Measurements from ENCODE around the gene PTPRM. TPM values are rescaled to one million over a fixed set of nuclear protein-coding genes. Genes with fewer than 3 reads are reported as not detected.

Gene PTPRM
- total RNA-seq, 1 experiment from 2014 or later, result 1.6 TPM

DNA sequence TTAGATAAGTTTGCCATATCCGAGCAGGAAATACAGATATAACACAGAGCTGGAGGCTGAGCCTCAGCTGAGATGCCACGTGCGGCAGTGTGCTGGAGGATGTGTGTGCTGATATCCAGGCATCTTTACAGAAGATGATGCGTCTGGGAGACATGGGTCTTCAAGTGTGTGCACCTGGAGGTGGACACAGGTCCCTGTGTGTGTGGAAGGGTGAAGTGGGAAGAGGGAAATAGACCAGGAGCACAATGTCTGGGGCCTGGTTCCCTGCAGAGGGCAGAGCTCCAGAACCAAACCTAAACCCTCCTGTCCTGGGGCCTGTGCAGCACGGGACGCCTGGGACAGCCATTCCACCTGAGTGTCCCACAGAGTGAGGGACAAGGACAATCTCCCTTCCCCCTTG, 861.8 kb downstream of the PTPRM start:
- TF ChIP-seq TCF7L2 (IDR thresholded peaks at IDR 0.05; ENCODE audit: low read depth, low read length) (no peak), SIN3A (IDR thresholded peaks at IDR 0.05; ENCODE audit: borderline replicate concordance, insufficient read depth, low read depth, low read length) (no peak), POLR2AphosphoS5 (IDR thresholded peaks at IDR 0.05; ENCODE audit: low read depth, low read length) (no peak), REST (IDR thresholded peaks at IDR 0.05; ENCODE audit: insufficient read depth in 1 of 2, low read depth in 2 of 2, low read length in 1 of 2) (no peak)
- TF ChIP-seq, protein P1, sequence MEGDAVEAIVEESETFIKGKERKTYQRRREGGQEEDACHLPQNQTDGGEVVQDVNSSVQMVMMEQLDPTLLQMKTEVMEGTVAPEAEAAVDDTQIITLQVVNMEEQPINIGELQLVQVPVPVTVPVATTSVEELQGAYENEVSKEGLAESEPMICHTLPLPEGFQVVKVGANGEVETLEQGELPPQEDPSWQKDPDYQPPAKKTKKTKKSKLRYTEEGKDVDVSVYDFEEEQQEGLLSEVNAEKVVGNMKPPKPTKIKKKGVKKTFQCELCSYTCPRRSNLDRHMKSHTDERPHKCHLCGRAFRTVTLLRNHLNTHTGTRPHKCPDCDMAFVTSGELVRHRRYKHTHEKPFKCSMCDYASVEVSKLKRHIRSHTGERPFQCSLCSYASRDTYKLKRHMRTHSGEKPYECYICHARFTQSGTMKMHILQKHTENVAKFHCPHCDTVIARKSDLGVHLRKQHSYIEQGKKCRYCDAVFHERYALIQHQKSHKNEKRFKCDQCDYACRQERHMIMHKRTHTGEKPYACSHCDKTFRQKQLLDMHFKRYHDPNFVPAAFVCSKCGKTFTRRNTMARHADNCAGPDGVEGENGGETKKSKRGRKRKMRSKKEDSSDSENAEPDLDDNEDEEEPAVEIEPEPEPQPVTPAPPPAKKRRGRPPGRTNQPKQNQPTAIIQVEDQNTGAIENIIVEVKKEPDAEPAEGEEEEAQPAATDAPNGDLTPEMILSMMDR (IDR thresholded peaks at IDR 0.05), result no peak
- no peaks in the 10 kb centered on the region for H3K27me3 ChIP-seq (ENCODE audit: control insufficient read depth, insufficient read depth, low read length)
- H3K4me3 ChIP-seq (ENCODE audit: low read depth in 2 of 2, low read length in 2 of 2), result no peak overlapping the region
- in situ Hi-C loops (cut with HindIII; ENCODE audit: low pct_unique_long_range_greater_than_20kb, low sequenced_read_pairs), result no loop called here
- DNase-seq (ENCODE audit: low read depth, low spot score) (no peak), ATAC-seq (no peak)
- H3K4me1 ChIP-seq (ENCODE audit: control insufficient read depth, insufficient read depth, low read length), result peaks cover 4% of the 10 kb centered on the region
- BruUV-seq (replicated peaks), result no TSS peak
- ChIA-PET POLR2A (no interaction called here), CTCF (no interaction called here)
- intact Hi-C loops (cut with micrococcal nuclease; ENCODE audit: unreplicated experiment), result no loop called here
- no peaks in the 10 kb centered on the region for H3K9me3 ChIP-seq (ENCODE audit: control insufficient read depth, insufficient read depth, low read depth, low read length)
- no peaks in the 10 kb centered on the region for H3K36me3 ChIP-seq (ENCODE audit: control insufficient read depth, insufficient read depth, low read length)
- no peak overlapping the region for H3K27ac ChIP-seq (ENCODE audit: low read length)

GRCh38 chr18:8431036-8431435, 863.9 kb downstream of the PTPRM start:
- no peak overlapping the region for H3K27ac ChIP-seq (ENCODE audit: low read length)
- ChIA-PET POLR2A (no interaction called here), CTCF (no interaction called here)
- ATAC-seq, result no peak
- in situ Hi-C loops (cut with HindIII; ENCODE audit: low pct_unique_long_range_greater_than_20kb, low sequenced_read_pairs), result no loop called here
- H3K9me3 ChIP-seq (ENCODE audit: control insufficient read depth, insufficient read depth, low read depth, low read length), result no peaks in the 10 kb centered on the region
- H3K27me3 ChIP-seq (ENCODE audit: control insufficient read depth, insufficient read depth, low read length), result no peaks in the 10 kb centered on the region; the same call in 1 of the 2 replicates
- H3K4me3 ChIP-seq (ENCODE audit: low read depth in 2 of 2, low read length in 2 of 2), result no peak overlapping the region
- H3K36me3 ChIP-seq (ENCODE audit: control insufficient read depth, insufficient read depth, low read length), result no peaks in the 10 kb centered on the region
- intact Hi-C loops (cut with micrococcal nuclease; ENCODE audit: unreplicated experiment), result no loop called here
- TF ChIP-seq TCF7L2 (IDR thresholded peaks at IDR 0.05; ENCODE audit: low read depth, low read length) (no peak), REST (IDR thresholded peaks at IDR 0.05; ENCODE audit: insufficient read depth in 1 of 2, low read depth in 2 of 2, low read length in 1 of 2) (no peak), SIN3A (IDR thresholded peaks at IDR 0.05; ENCODE audit: borderline replicate concordance, insufficient read depth, low read depth, low read length) (no peak), POLR2AphosphoS5 (IDR thresholded peaks at IDR 0.05; ENCODE audit: low read depth, low read length) (no peak)
- TF ChIP-seq, protein P1 (IDR thresholded peaks at IDR 0.05), result no peak
- no peak for DNase-seq (ENCODE audit: low read depth, low spot score)
- BruUV-seq (replicated peaks), result no TSS peak
- no peaks in the 10 kb centered on the region for H3K4me1 ChIP-seq (ENCODE audit: control insufficient read depth, insufficient read depth, low read length)

Measured in Panc1 (cell line).